Stimulated activated naive CD8-positive, alpha-beta T cell treated with anti-CD3 and anti-CD28 coated beads, Interleukin-15, Interleukin-2, amounts not matched to agents 100 ng/mL and 50 ng/mL, for 24 hours (primary cell): ENCODE measurements around the gene CRYGC.

ENCODE experiments used
- H3K27ac Mint-ChIP-seq: one replicate; pipeline ENCODE4 v1.8.0; 2021; ENCODE audit warnings: mild to moderate bottlenecking, mixed read lengths
- H3K27me3 Mint-ChIP-seq: one replicate; pipeline ENCODE4 v1.8.0; 2021; ENCODE audit warnings: mixed read lengths
- H3K36me3 Mint-ChIP-seq: one replicate; pipeline ENCODE4 v1.8.0; 2021; ENCODE audit warnings: low read depth, mixed read lengths
- H3K4me1 Mint-ChIP-seq: one replicate; pipeline ENCODE4 v1.8.0; 2021; ENCODE audit warnings: low read depth, mixed read lengths
- H3K4me3 Mint-ChIP-seq: one replicate; pipeline ENCODE4 v1.8.0; 2021; ENCODE audit warnings: mild to moderate bottlenecking, mixed read lengths
- H3K9me3 Mint-ChIP-seq: one replicate; pipeline ENCODE4 v1.8.0; 2021; ENCODE audit warnings: mixed read lengths

CRYGC gene, protein sequence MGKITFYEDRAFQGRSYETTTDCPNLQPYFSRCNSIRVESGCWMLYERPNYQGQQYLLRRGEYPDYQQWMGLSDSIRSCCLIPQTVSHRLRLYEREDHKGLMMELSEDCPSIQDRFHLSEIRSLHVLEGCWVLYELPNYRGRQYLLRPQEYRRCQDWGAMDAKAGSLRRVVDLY

DNA sequence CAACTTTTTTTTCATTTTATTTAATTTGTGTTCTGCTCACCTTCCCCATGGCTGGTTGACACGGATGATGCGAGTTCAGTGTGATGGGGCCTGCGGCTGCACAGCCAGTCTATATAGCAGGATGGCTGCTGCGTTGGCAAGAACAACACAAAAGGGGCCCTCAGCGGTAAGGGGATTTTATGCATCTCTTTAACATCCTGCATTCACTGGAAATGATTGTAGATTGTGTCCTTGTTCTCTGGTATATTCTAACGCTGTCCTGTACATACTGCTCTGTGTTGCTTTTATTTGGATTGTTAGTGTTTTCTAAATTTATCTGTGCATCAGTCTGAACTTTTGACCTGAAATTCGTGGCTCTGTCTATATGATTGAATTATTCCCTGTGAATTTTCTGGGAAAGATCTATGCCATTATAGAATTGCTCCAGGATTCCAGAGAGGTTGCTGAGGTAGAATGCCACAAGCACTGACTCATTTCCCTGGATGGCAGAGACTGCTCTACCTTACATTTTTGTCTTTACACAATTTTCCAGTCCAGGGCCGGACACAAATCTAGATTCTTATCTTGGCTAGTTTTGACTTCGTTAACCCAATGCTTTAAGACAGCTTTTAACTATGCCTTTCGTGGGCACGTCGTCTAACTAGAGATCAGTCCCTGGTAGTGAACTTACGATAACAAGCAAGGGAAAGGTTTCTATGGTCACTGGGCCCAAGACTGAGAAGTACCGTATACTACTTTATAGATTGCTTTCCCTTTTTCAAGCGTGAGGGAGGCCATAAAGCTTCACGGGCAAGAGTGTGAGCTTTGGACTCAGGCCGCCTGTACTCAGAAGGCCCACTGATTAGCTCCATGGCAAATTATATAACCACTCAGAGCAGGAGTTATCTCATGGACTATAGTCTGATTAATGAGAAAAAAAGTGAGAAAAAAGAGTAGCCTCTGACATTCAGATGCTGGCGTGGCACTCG lies at the start of gene CRYGC:
CRYGC (minus strand) TSS at position 85 of the 968 bp plus-strand sequence; CDS start at position 49, 36 bp downstream.
- H3K27me3 Mint-ChIP-seq = peaks cover 16% of the 10 kb centered on the region
- H3K36me3 Mint-ChIP-seq = no peaks in the 10 kb centered on the region
- H3K4me3 Mint-ChIP-seq = no peak within 1 kb of the TSS
- H3K9me3 Mint-ChIP-seq = no peaks in the 10 kb centered on the region
- no peak within 1 kb of the TSS for H3K27ac Mint-ChIP-seq
- peaks cover 8% of the 10 kb centered on the region for H3K4me1 Mint-ChIP-seq

- peaks cover 4% of the 10 kb centered on the region for H3K4me1 Mint-ChIP-seq
- H3K36me3 Mint-ChIP-seq = no peaks in the 10 kb centered on the region
- peaks cover 1% of the 10 kb centered on the region for H3K27me3 Mint-ChIP-seq
- H3K27ac Mint-ChIP-seq = no peak overlapping the region
- no peaks in the 10 kb centered on the region for H3K9me3 Mint-ChIP-seq
- no peak overlapping the region for H3K4me3 Mint-ChIP-seq
Measured at GRCh38 chr2:208179028-208179609, 49.5 kb upstream of the CRYGC start.

- H3K4me1 Mint-ChIP-seq = peaks cover 4% of the 10 kb centered on the region
- H3K27me3 Mint-ChIP-seq = peaks cover 4% of the 10 kb centered on the region
- H3K36me3 Mint-ChIP-seq = no peaks in the 10 kb centered on the region
- H3K4me3 Mint-ChIP-seq = no peak overlapping the region
- H3K9me3 Mint-ChIP-seq = no peaks in the 10 kb centered on the region
- no peak overlapping the region for H3K27ac Mint-ChIP-seq
Measured at GRCh38 chr2:208175840-208176153, 46.2 kb upstream of the CRYGC start.

DNA sequence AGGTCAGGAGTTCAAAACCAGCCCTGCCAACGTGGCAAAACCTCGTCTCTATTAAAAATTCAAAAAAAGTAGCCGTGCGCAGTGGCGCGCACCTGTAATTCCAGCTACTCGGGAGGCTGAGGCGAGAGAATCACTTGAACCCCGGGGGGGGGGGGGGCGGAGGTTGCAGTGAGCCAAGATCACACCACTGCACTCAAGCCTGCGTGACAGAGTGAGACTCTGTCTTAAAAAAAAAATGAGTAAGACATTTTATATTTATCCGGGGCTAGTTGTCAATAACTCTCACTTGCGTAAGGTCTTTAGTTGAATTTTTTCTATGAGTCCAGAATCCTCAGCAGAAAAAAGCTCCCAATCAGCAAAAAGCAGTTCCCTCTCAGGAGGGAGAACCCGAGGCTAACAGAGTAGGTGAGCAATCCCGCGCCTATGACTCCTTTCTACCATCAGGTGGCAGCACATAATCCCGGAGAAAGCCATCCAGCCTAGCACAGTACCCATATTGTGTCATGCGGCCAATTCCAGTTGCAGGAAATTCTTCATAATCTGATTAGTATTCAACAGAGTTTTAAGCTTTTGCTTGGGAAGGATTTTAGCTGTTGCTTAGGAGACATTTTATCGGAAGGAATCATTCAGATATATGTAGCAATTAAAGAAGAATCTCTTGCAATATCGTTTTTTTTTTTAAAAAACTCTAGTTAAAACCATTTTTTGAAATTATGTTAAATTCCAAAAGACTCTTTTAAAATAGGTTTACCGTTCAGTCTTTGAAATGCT lies 45.6 kb upstream of the CRYGC start:
- H3K27ac Mint-ChIP-seq = no peak overlapping the region
- H3K4me3 Mint-ChIP-seq = no peak overlapping the region
- peaks cover 4% of the 10 kb centered on the region for H3K4me1 Mint-ChIP-seq
- no peaks in the 10 kb centered on the region for H3K9me3 Mint-ChIP-seq
- H3K36me3 Mint-ChIP-seq = no peaks in the 10 kb centered on the region
- peaks cover 4% of the 10 kb centered on the region for H3K27me3 Mint-ChIP-seq

GRCh38 chr2:208174144-208174543 lies 44.5 kb upstream of the CRYGC start:
- Mint-ChIP-seq H3K27me3 (peaks cover 4% of the 10 kb centered on the region), H3K4me1 (peaks cover 4% of the 10 kb centered on the region), H3K9me3 (no peaks in the 10 kb centered on the region), H3K4me3 (no peak overlapping the region), H3K27ac (no peak overlapping the region), H3K36me3 (no peaks in the 10 kb centered on the region)

GRCh38 chr2:208172125-208172524 lies 42.5 kb upstream of the CRYGC start:
- peaks cover 4% of the 10 kb centered on the region for H3K4me1 Mint-ChIP-seq
- H3K4me3 Mint-ChIP-seq = no peak overlapping the region
- H3K9me3 Mint-ChIP-seq = no peaks in the 10 kb centered on the region
- no peaks in the 10 kb centered on the region for H3K36me3 Mint-ChIP-seq
- no peak overlapping the region for H3K27ac Mint-ChIP-seq
- peaks cover 9% of the 10 kb centered on the region for H3K27me3 Mint-ChIP-seq

GRCh38 chr2:208164951-208165755 lies 35.5 kb upstream of the CRYGC start:
- no peak overlapping the region for H3K4me3 Mint-ChIP-seq
- no peaks in the 10 kb centered on the region for H3K36me3 Mint-ChIP-seq
- H3K27ac Mint-ChIP-seq = no peak overlapping the region
- H3K4me1 Mint-ChIP-seq = no peaks in the 10 kb centered on the region
- H3K9me3 Mint-ChIP-seq = no peaks in the 10 kb centered on the region
- peaks cover 12% of the 10 kb centered on the region for H3K27me3 Mint-ChIP-seq

- Mint-ChIP-seq H3K4me1 (no peaks in the 10 kb centered on the region), H3K27ac (no peak within 1 kb of the TSS), H3K9me3 (no peaks in the 10 kb centered on the region)
Measured at GRCh38 chr2:208163489-208163888, 33.9 kb upstream of the CRYGC start, which contains the start of gene CRYGA. TSS of gene CRYGA (minus strand) at chr2:208163589. CDS start at chr2:208163556, 33 bp downstream.

GRCh38 chr2:208156439-208156838 lies 26.8 kb upstream of the CRYGC start:
- Mint-ChIP-seq H3K36me3 (no peaks in the 10 kb centered on the region), H3K9me3 (peaks cover 6% of the 10 kb centered on the region), H3K27me3 (no peaks in the 10 kb centered on the region), H3K27ac (no peak overlapping the region), H3K4me1 (no peaks in the 10 kb centered on the region), H3K4me3 (no peak overlapping the region)

More at GRCh38 chr2:208163489-208163888, 33.9 kb upstream of the CRYGC start, which contains the start of gene CRYGA:
- Mint-ChIP-seq H3K36me3 (no peaks in the 10 kb centered on the region), H3K4me3 (no peak within 1 kb of the TSS), H3K27me3 (peaks cover 7% of the 10 kb centered on the region)

GRCh38 chr2:208153156-208153555 lies 23.5 kb upstream of the CRYGC start:
- H3K36me3 Mint-ChIP-seq = no peaks in the 10 kb centered on the region

DNA sequence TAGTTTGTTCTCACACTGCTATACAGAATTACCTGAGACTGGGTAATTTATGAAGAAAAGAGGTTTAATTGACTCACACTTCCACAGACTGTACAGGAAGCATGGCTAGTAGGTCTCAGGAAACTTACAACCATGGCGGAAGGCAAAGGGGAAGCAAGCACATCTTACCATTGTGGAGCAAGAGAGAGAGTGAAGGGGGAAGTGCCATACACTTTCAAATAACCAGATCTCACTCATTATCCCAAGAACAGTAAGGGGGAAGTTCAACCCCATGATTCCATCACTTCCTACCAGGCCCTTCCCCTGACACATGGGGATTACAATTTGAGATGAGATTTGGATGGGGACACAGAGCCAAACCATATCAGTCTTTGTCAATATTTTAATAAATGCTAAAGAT lies 21.3 kb upstream of the CRYGC start:
- H3K36me3 Mint-ChIP-seq = no peaks in the 10 kb centered on the region
- H3K27me3 Mint-ChIP-seq = peaks cover 5% of the 10 kb centered on the region
- no peak overlapping the region for H3K4me3 Mint-ChIP-seq

More at GRCh38 chr2:208153156-208153555, 23.5 kb upstream of the CRYGC start:
- no peak overlapping the region for H3K4me3 Mint-ChIP-seq
- peaks cover 5% of the 10 kb centered on the region for H3K27me3 Mint-ChIP-seq
- H3K4me1 Mint-ChIP-seq = no peaks in the 10 kb centered on the region
- no peak overlapping the region for H3K27ac Mint-ChIP-seq
- H3K9me3 Mint-ChIP-seq = peaks cover 17% of the 10 kb centered on the region

DNA sequence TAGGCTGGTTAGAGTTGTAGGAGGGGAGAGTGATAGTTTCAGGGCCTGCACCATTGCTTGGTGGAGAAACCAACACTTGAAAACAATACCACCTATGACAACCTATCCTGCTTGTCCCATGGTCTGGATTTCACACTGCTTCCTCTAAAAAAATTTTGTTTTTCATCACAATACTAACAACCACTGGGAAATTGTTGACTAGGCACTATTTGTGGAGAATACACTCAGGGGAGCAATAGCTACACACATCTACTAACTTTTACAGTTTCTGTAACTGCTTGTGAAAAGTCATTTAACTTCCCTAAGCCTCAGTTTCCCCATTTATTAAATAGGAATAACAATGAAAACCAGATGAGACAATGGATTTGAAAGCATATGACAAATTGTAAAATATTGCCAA lies 20.5 kb upstream of the CRYGC start:
- peaks cover 17% of the 10 kb centered on the region for H3K9me3 Mint-ChIP-seq
- H3K4me3 Mint-ChIP-seq = no peak overlapping the region
- no peaks in the 10 kb centered on the region for H3K36me3 Mint-ChIP-seq

More for the DNA sequence above, 21.3 kb upstream of the CRYGC start:
- no peak overlapping the region for H3K27ac Mint-ChIP-seq
- H3K9me3 Mint-ChIP-seq = peaks cover 17% of the 10 kb centered on the region
- H3K4me1 Mint-ChIP-seq = no peaks in the 10 kb centered on the region

DNA sequence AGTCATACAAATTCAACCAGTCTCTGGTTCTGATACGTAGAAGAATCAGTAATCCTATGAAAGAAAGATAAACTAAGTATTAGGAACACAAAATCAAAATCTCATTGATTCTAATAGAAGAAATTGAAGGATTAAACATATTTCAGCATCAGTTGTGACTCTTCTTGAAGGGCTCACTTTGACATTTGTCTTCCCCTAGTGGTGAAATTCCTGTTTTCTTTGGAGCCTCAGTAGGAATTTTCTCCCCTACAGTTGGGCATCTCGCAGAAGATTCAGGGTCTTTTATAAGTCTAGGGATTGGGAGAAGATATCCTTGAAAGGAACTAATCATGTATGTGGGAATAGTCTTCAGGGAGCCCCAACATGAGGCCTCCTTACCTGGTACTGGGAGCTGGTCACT lies 19.2 kb upstream of the CRYGC start:
- Mint-ChIP-seq H3K27ac (no peak overlapping the region), H3K4me3 (no peak overlapping the region), H3K9me3 (peaks cover 17% of the 10 kb centered on the region), H3K4me1 (no peaks in the 10 kb centered on the region), H3K36me3 (no peaks in the 10 kb centered on the region), H3K27me3 (peaks cover 5% of the 10 kb centered on the region)

More for the DNA sequence above, 20.5 kb upstream of the CRYGC start:
- H3K4me1 Mint-ChIP-seq = no peaks in the 10 kb centered on the region
- H3K27ac Mint-ChIP-seq = no peak overlapping the region
- peaks cover 5% of the 10 kb centered on the region for H3K27me3 Mint-ChIP-seq

GRCh38 chr2:208147759-208148158 lies 18.1 kb upstream of the CRYGC start:
- Mint-ChIP-seq H3K4me1 (no peaks in the 10 kb centered on the region), H3K4me3 (no peak overlapping the region), H3K36me3 (no peaks in the 10 kb centered on the region), H3K9me3 (peaks cover 17% of the 10 kb centered on the region), H3K27ac (no peak overlapping the region), H3K27me3 (peaks cover 5% of the 10 kb centered on the region)
